Chondrocyte (in vitro differentiated cells): ENCODE measurements around the gene HSPBAP1. TPM values are rescaled to one million over a fixed set of nuclear protein-coding genes. Genes with fewer than 3 reads are reported as not detected.

ENCODE experiments used
- DNase-seq: peaks from one replicate; pipeline ENCODE4 v3.0.0; 2021; ENCODE audit warnings: mixed read lengths, low spot score
- H3K27ac Mint-ChIP-seq: one replicate; pipeline ENCODE4 v1.8.0; 2021; ENCODE audit warnings: mild to moderate bottlenecking, moderate library complexity, mixed read lengths; ENCODE audit not compliant: unreplicated experiment
- H3K27me3 Mint-ChIP-seq: 2 replicates; pipeline ENCODE4 v1.8.0; 2021; ENCODE audit warnings: low read depth, mixed read lengths
- H3K36me3 Mint-ChIP-seq: 2 replicates; pipeline ENCODE4 v1.8.0; 2021; ENCODE audit warnings: low read depth, mixed read lengths
- H3K4me1 Mint-ChIP-seq: 2 replicates; pipeline ENCODE4 v1.8.0; 2021; ENCODE audit warnings: low read depth, mild to moderate bottlenecking, mixed read lengths
- H3K4me3 Mint-ChIP-seq: one replicate; pipeline ENCODE4 v1.8.0; 2021; ENCODE audit warnings: mild to moderate bottlenecking, moderate library complexity, mixed read lengths; ENCODE audit not compliant: unreplicated experiment
- H3K9me3 Mint-ChIP-seq: 2 replicates; pipeline ENCODE4 v1.8.0; 2021; ENCODE audit warnings: low read depth, mixed read lengths
- total RNA-seq: library from RNA; stranded (reverse); gene quantifications from 3 replicates; pipeline ENCODE4 v1.2.1, GENCODE V29; 2021
- TF ChIP-seq, protein P1 (sequence below): fragments of 200-600 bp; sonication (generic); IDR thresholded peaks from 2 replicates; pipeline ENCODE4 v1.5.0; 2021; ENCODE audit warnings: antibody characterized with exemption, mild to moderate bottlenecking, moderate library complexity

The HSPBAP1 gene
- total RNA-seq, 1 donor from 2014 or later, result 4.8 TPM

DNA sequence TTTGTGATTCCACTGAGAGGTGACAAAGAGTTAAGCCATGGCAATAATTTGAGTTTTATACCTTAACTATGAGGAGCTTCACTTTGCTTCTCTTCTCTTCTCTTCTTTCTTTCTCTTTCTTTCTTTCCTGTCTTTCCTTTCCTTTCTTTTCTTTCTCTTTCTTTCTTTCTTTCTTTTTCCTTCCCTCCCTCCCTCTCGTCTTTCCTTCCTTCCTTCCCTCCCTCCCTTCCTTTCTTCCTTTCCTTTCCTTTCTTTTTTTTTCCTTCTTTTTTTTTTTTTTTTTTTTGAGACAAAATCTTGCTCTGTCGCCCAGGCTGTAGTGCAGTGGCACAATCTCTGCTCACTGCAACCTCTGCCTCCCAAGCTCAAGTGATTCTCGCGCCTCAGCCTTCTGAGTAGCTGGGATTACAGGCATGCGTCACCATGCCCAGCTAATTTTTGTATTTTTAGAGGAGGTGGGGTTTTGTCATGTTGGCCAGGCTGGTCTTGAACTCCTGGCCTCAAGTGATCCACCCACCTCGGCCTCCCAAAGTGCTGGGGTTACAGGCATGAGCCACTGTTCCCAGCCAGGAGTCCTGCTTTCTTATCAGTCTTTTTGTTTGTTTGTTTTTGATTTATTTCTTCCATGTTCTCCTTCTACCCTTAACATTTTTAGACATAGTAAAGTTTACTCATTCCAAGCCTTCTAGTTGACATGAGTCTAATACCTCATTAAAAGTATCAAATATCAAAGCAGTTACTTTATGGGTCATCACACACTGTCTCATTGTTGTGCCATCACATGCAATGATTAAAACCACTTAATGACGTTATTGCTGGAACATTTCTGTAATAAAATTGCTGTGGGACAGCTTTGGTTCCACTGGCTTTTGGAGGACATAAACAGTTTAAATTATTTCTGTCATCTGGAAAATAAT is 31.1 kb upstream of the HSPBAP1 start:
- no peaks in the 10 kb centered on the region for H3K27me3 Mint-ChIP-seq
- no peaks in the 10 kb centered on the region for H3K9me3 Mint-ChIP-seq
- H3K27ac Mint-ChIP-seq, result no peak overlapping the region
- no peaks in the 10 kb centered on the region for H3K4me1 Mint-ChIP-seq
- TF ChIP-seq, protein P1, sequence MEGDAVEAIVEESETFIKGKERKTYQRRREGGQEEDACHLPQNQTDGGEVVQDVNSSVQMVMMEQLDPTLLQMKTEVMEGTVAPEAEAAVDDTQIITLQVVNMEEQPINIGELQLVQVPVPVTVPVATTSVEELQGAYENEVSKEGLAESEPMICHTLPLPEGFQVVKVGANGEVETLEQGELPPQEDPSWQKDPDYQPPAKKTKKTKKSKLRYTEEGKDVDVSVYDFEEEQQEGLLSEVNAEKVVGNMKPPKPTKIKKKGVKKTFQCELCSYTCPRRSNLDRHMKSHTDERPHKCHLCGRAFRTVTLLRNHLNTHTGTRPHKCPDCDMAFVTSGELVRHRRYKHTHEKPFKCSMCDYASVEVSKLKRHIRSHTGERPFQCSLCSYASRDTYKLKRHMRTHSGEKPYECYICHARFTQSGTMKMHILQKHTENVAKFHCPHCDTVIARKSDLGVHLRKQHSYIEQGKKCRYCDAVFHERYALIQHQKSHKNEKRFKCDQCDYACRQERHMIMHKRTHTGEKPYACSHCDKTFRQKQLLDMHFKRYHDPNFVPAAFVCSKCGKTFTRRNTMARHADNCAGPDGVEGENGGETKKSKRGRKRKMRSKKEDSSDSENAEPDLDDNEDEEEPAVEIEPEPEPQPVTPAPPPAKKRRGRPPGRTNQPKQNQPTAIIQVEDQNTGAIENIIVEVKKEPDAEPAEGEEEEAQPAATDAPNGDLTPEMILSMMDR, result no peak
- no peak for DNase-seq
- H3K4me3 Mint-ChIP-seq, result no peak overlapping the region
- peaks cover 22% of the 10 kb centered on the region for H3K36me3 Mint-ChIP-seq

DNA sequence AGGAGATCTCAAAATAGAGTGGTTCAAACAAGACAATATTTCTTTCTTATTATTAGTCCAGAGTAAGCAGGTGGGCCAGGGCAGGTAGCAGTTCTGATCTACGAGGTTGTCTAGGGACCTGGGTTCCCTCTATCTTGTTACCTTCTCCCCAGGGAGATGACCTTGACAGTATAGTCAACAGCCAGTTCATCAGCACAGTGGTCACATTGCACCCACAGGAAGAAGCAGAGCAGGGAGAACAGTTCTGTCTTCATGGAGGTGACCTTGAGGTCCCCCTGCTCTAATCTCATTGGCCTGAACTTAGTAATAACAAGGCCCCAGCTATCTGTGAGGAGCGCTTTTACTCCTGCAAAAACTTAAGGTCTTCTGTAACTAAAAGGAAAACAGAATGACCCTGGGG is 23.0 kb upstream of the HSPBAP1 start:
- no peak for DNase-seq
- no peak overlapping the region for H3K4me3 Mint-ChIP-seq
- H3K4me1 Mint-ChIP-seq, result no peaks in the 10 kb centered on the region
- H3K27me3 Mint-ChIP-seq, result no peaks in the 10 kb centered on the region
- TF ChIP-seq, protein P1, result no peak
- peaks cover 13% of the 10 kb centered on the region for H3K36me3 Mint-ChIP-seq
- H3K27ac Mint-ChIP-seq, result no peak overlapping the region
- no peaks in the 10 kb centered on the region for H3K9me3 Mint-ChIP-seq

DNA sequence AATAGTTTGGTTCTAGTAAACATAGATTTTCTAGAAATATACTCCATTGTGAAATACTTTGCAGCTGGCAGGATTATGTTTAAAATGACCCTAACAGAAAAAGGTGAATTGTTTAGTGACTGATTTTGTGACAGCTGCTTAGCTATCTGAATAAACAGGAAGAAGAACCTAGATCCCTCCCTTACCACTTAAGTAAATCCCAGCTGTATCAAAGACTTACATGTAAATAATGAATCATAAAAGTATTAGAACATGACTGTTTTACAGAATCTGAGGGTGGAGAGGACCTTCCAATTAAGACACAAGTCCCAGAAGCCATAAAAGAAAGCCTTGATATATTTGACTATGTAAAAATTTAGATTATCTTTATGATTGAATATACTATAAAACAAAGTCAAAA is 17.1 kb upstream of the HSPBAP1 start:
- H3K27me3 Mint-ChIP-seq, result no peaks in the 10 kb centered on the region
- H3K27ac Mint-ChIP-seq, result no peak overlapping the region
- no peaks in the 10 kb centered on the region for H3K9me3 Mint-ChIP-seq
- no peaks in the 10 kb centered on the region for H3K4me1 Mint-ChIP-seq
- H3K36me3 Mint-ChIP-seq, result peaks cover 13% of the 10 kb centered on the region
- no peak overlapping the region for H3K4me3 Mint-ChIP-seq
- no peak for DNase-seq
- TF ChIP-seq, protein P1, result no peak

DNA sequence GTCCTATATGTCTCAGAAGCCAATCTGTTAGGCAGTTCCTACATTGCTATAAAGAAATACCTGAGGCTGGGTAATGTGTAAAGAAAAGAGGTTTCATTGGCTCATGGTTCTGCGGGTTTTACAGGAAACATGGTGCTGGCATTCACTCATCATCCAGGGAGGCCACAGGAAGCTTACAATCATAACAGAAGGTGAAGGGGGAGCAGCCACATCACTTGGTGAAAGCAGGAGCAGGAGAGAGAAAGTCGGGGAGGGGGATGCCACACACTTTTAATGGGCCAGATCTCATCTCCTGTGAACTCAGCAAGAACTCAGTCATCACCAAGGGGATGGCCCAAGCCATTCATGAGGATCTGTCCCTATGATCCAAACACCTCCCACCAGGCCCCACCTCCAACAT is 10.3 kb upstream of the HSPBAP1 start:
- H3K4me3 Mint-ChIP-seq, result no peak overlapping the region
- H3K27me3 Mint-ChIP-seq, result no peaks in the 10 kb centered on the region
- TF ChIP-seq, protein P1, result no peak
- no peaks in the 10 kb centered on the region for H3K9me3 Mint-ChIP-seq
- H3K27ac Mint-ChIP-seq, result no peak overlapping the region
- peaks cover 9% of the 10 kb centered on the region for H3K36me3 Mint-ChIP-seq
- DNase-seq, result no peak
- no peaks in the 10 kb centered on the region for H3K4me1 Mint-ChIP-seq

DNA sequence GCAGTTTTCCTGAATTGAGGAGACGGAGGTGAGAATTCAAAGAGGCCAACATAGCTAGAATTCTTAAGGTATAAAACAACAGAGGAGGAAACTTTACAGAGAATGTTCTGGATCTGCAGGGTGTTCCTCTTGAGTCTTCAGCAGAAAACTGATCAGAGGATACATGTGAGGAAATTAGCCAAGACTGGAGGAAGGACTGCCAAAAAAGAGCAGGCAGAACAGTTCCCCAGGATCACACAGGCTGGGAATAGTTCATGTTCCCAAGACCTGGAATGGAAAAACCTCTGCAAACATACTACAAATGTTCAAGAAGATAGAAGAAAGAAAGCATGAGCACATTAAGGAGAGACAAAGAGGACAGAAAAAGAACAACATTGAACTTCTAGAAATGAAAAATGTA is 8.7 kb upstream of the HSPBAP1 start:
- H3K27me3 Mint-ChIP-seq, result no peaks in the 10 kb centered on the region
- no peak overlapping the region for H3K4me3 Mint-ChIP-seq
- peaks cover 1% of the 10 kb centered on the region for H3K36me3 Mint-ChIP-seq
- H3K4me1 Mint-ChIP-seq, result peaks cover 3% of the 10 kb centered on the region
- H3K9me3 Mint-ChIP-seq, result no peaks in the 10 kb centered on the region
- no peak overlapping the region for H3K27ac Mint-ChIP-seq
- DNase-seq, result no peak
- TF ChIP-seq, protein P1, result no peak
